Osteoblast (primary cell): ENCODE results near the gene FMN1. TPM values are rescaled to one million over a fixed set of nuclear protein-coding genes. Genes with fewer than 3 reads are reported as not detected.

Experiments
- DNase-seq: peaks from one replicate; pipeline ENCODE4 v3.0.0; 2011; ENCODE audit warnings: low spot score, mixed read lengths; ENCODE audit not compliant: insufficient read length; ENCODE audit errors: missing footprints
- H2AFZ ChIP-seq: 2 replicates; pipeline ENCODE4 v1.6.0; 2011; ENCODE audit warnings: mild to moderate bottlenecking, low read length
- H3K27ac ChIP-seq: 2 replicates; pipeline ENCODE4 v1.5.1; 2011; ENCODE audit warnings: mild to moderate bottlenecking, low read depth, low read length, moderate library complexity
- H3K27me3 ChIP-seq: 2 replicates; pipeline ENCODE4 v1.6.0; 2012; ENCODE audit warnings: mild to moderate bottlenecking, control low read depth, inconsistent platforms, low read length, moderate library complexity; ENCODE audit not compliant: insufficient read depth
- H3K36me3 ChIP-seq: 2 replicates; pipeline ENCODE4 v1.5.1; 2011; ENCODE audit warnings: mild to moderate bottlenecking, low read length, control low read depth, moderate library complexity; ENCODE audit not compliant: insufficient read depth
- H3K4me1 ChIP-seq: 2 replicates; pipeline ENCODE4 v1.5.1; 2011; ENCODE audit warnings: mild to moderate bottlenecking, low read length, control low read depth, moderate library complexity; ENCODE audit not compliant: insufficient read depth
- H3K4me2 ChIP-seq: 2 replicates; pipeline ENCODE4 v1.6.0; 2011; ENCODE audit warnings: mild to moderate bottlenecking, low read length; ENCODE audit not compliant: insufficient read depth
- H3K4me3 ChIP-seq: fragments of 200-600 bp; sonication (generic); 3 replicates; pipeline ENCODE4 v1.5.1; 2012; ENCODE audit warnings: mild to moderate bottlenecking, low read length, inconsistent platforms; ENCODE audit not compliant: insufficient read depth
- H3K79me2 ChIP-seq: 2 replicates; pipeline ENCODE4 v1.6.0; 2012; ENCODE audit warnings: mild to moderate bottlenecking, low read length, control low read depth, inconsistent platforms; ENCODE audit not compliant: insufficient read depth
- H3K9me3 ChIP-seq: 2 replicates; pipeline ENCODE4 v1.5.1; 2011; ENCODE audit warnings: low read depth, low read length, control low read depth
- H4K20me1 ChIP-seq: 2 replicates; pipeline ENCODE4 v1.6.0; 2012; ENCODE audit warnings: mild to moderate bottlenecking, low read length, control low read depth; ENCODE audit not compliant: insufficient read depth
- total RNA-seq: library from RNA; depleted of rRNA; stranded (reverse); fragments of >200 nt; gene quantifications from 2 replicates; pipeline ENCODE4 v1.2.3, GENCODE V29; 2012
- TF ChIP-seq, protein P1 (sequence below): IDR thresholded peaks from 2 replicates; pipeline ENCODE4 v1.5.1; 2011; ENCODE audit warnings: mild to moderate bottlenecking, low read depth, low read length, moderate library complexity; ENCODE audit errors: extremely low read depth

The FMN1 gene
- total RNA-seq, 1 donor, result 9.0 TPM

DNA sequence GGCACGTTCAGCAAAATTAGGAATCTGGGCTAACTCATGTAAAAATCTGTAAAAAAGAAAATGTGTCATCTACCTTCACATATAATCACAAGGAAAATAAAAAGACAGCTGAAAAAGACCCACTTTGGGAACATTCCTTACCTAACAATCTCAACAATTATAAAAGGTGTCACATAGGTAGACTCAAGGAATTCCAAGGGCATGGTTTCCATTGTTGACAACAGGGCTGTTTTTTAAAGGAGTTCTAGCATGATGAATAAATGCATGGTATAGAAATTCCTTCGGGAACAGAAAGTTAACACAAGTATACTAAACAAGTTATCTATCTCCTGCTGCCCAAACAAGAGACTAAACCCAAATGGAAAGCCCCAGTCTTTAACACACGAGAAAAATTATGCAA lies 292.5 kb downstream of the FMN1 start:
- Histone ChIP-seq H3K4me1 (peaks cover 5% of the 10 kb centered on the region), H3K27ac (no peak overlapping the region), H3K27me3 (no peaks in the 10 kb centered on the region), H3K79me2 (no peaks in the 10 kb centered on the region), H2AFZ (no peak overlapping the region), H3K4me2 (no peak overlapping the region), H3K36me3 (no peaks in the 10 kb centered on the region), H4K20me1 (no peaks in the 10 kb centered on the region), H3K9me3 (no peaks in the 10 kb centered on the region), H3K4me3 (no peak overlapping the region)
- no peak for DNase-seq
- TF ChIP-seq, protein P1, sequence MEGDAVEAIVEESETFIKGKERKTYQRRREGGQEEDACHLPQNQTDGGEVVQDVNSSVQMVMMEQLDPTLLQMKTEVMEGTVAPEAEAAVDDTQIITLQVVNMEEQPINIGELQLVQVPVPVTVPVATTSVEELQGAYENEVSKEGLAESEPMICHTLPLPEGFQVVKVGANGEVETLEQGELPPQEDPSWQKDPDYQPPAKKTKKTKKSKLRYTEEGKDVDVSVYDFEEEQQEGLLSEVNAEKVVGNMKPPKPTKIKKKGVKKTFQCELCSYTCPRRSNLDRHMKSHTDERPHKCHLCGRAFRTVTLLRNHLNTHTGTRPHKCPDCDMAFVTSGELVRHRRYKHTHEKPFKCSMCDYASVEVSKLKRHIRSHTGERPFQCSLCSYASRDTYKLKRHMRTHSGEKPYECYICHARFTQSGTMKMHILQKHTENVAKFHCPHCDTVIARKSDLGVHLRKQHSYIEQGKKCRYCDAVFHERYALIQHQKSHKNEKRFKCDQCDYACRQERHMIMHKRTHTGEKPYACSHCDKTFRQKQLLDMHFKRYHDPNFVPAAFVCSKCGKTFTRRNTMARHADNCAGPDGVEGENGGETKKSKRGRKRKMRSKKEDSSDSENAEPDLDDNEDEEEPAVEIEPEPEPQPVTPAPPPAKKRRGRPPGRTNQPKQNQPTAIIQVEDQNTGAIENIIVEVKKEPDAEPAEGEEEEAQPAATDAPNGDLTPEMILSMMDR, result no peak

DNA sequence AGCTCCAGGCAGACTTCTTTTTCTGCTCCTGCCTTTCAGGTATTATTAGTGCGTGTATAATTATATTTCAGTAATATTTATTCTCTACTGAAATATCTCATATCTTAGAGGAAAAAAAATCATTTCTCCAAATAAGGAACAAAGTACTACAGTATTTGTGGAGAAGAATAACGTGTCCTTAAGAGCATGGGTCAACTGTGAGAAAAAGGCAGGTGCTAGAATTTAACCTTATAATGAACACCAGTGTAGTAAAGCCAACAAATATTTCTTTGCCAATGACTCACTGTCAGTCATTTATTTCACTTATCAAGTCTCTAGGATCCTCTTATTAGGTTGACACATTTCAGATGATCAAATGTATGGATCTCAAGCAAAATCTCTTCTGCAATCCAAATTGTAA lies 293.3 kb downstream of the FMN1 start:
- Histone ChIP-seq H3K4me2 (no peak overlapping the region), H3K27ac (no peak overlapping the region), H3K27me3 (no peaks in the 10 kb centered on the region), H3K79me2 (no peaks in the 10 kb centered on the region), H3K36me3 (no peaks in the 10 kb centered on the region), H3K9me3 (no peaks in the 10 kb centered on the region), H3K4me1 (peaks cover 5% of the 10 kb centered on the region), H2AFZ (no peak overlapping the region), H3K4me3 (no peak overlapping the region), H4K20me1 (no peaks in the 10 kb centered on the region)
- DNase-seq, result no peak
- TF ChIP-seq, protein P1, result no peak

DNA sequence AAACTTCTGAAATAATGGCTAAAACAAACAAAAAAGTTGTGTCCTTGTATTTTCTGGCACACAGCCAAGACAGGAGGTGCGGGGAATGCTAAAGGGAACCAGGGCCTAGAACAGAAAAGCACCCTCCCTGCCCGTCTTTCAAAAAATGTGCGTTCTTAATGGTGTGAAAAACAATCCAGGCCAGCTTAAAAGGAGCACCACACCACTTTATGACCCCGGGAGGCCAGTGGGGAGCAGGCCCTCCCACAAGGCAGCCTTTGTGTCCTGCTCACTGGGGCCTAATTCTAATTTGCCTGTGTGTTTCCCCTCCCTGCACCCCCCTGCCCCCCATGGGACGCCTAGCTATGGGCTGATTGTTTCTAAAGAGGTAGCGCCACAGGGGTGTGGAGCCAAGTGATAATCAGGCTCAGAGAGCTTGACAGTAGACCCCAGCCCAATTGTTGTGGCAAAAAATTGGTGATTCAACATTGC lies 295.4 kb downstream of the FMN1 start:
- no peaks in the 10 kb centered on the region for H4K20me1 ChIP-seq
- no peaks in the 10 kb centered on the region for H3K4me1 ChIP-seq
- TF ChIP-seq, protein P1, result no peak
- H3K79me2 ChIP-seq, result no peaks in the 10 kb centered on the region
- H3K27ac ChIP-seq, result no peak overlapping the region
- no peak for DNase-seq
- H2AFZ ChIP-seq, result no peak overlapping the region
- no peaks in the 10 kb centered on the region for H3K27me3 ChIP-seq
- no peaks in the 10 kb centered on the region for H3K9me3 ChIP-seq
- H3K4me3 ChIP-seq, result no peak overlapping the region
- no peaks in the 10 kb centered on the region for H3K36me3 ChIP-seq
- H3K4me2 ChIP-seq, result no peak overlapping the region

DNA sequence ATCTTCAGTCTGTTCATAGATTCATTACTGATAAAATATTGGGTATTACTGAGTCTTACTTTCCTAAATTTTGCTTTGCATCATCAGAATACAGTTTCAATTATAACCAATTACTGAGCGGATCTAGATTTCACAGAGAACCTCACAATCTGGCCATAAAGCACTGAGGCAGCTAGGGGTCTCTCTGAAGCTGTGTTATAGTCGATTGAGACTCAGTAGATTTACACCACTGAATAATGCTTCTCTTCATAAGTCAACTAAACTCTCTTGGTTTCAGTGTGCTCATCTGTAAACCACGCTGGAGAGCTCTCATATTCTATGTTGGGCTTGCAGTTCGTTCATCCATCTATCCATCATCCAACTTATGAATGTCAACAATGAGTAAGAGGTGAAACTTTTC lies 296.1 kb downstream of the FMN1 start:
- TF ChIP-seq, protein P1, result no peak
- Histone ChIP-seq H3K36me3 (no peaks in the 10 kb centered on the region), H4K20me1 (no peaks in the 10 kb centered on the region)

More for the DNA sequence above, 296.1 kb downstream of the FMN1 start:
- Histone ChIP-seq H3K4me3 (no peak overlapping the region), H3K27ac (no peak overlapping the region), H3K9me3 (no peaks in the 10 kb centered on the region), H3K4me1 (no peaks in the 10 kb centered on the region), H3K4me2 (no peak overlapping the region), H2AFZ (no peak overlapping the region), H3K79me2 (no peaks in the 10 kb centered on the region), H3K27me3 (no peaks in the 10 kb centered on the region)
- DNase-seq, result no peak
